HCT116 (cell line): ENCODE data around the gene CLCN4. TPM values are rescaled to one million over a fixed set of nuclear protein-coding genes. Genes with fewer than 3 reads are reported as not detected.

Experiments
- ATAC-seq: fragments of 200-7000 bp; cut with Tn5 transposase; 2 replicates; pipeline ENCODE4 v1.9.1; 2020; ENCODE audit warnings: mild to moderate bottlenecking, moderate library complexity
- BruUV-seq: library from RNA; stranded (reverse); fragments of 400-500 nt; replicated peaks from 2 replicates; lab custom pipeline; 2021; lab: Mats Ljungman, UMichigan
- CTCF ChIA-PET: fragments of 300-600 bp; sonication (Branson Sonifier 250); formaldehyde crosslinking; loops from one replicate; lab custom pipeline; 2021; ENCODE audit warnings: antibody characterized with exemption; lab: Charles Lee
- POLR2A ChIA-PET: fragments of 300-600, 350-600 bp; sonication (Branson Sonifier 250); formaldehyde crosslinking; loops from one replicate; lab custom pipeline; 2021; ENCODE audit warnings: antibody characterized with exemption; lab: Charles Lee
- RAD21 ChIA-PET, 2 experiments: fragments of 300-600 bp; sonication (Branson Sonifier 250); formaldehyde crosslinking; loops; one replicate each; lab custom pipeline; 2023; ENCODE audit warnings: low total read pairs in 2 of 2; ENCODE audit not compliant: uncharacterized antibody in 2 of 2, unreplicated experiment in 2 of 2, low non-redundant PET in 1 of 2; lab: Charles Lee
- DNase-seq: peaks from one replicate; pipeline ENCODE4 v3.0.0-alpha.2; 2010; ENCODE audit warnings: low read depth, low spot score
- H2AFZ ChIP-seq: fragments of 200-600 bp; shearing (Covaris generic), sonication (generic); 2 replicates; pipeline ENCODE4 v1.6.1; 2017; ENCODE audit warnings: low read depth, mixed run types, mixed read lengths, antibody characterized with exemption, low read length; ENCODE audit not compliant: poor library complexity, severe bottlenecking
- H3K27ac ChIP-seq: 2 replicates; pipeline ENCODE4 v1.5.1; 2012; ENCODE audit warnings: low read depth, low read length
- H3K27me3 ChIP-seq: fragments of 200-600 bp; sonication (generic); 2 replicates; pipeline ENCODE4 v1.6.1; 2016; ENCODE audit warnings: mixed run types, low read length, mixed read lengths; ENCODE audit not compliant: insufficient read depth
- H3K36me3 ChIP-seq, 2 experiments: fragments of 200-500 bp in 1 of 2; fragments of 200-600 bp in 1 of 2; sonication (Bioruptor generic) in 1 of 2; sonication (generic) in 1 of 2; 2 replicates each; pipeline versions ENCODE4 v1.5.1 to v1.6.1; 2014 to 2016; ENCODE audit warnings: low read length in 2 of 2, inconsistent platforms in 1 of 2, mixed read lengths in 1 of 2, mixed run types in 1 of 2; ENCODE audit not compliant: insufficient read depth in 2 of 2, control insufficient read depth in 1 of 2
- H3K4me1 ChIP-seq, 2 experiments: fragments of 200-600 bp in 1 of 2; sonication (generic) in 1 of 2; 2 replicates each; pipeline versions ENCODE4 v1.5.1 to v1.6.1; 2012 to 2017; ENCODE audit warnings: low read length in 2 of 2, inconsistent platforms in 1 of 2, mild to moderate bottlenecking in 1 of 2, mixed read lengths in 1 of 2, mixed run types in 1 of 2, moderate library complexity in 1 of 2; ENCODE audit not compliant: insufficient read depth in 2 of 2, control insufficient read depth in 1 of 2
- H3K4me2 ChIP-seq: fragments of 200-600 bp; sonication (generic); 2 replicates; pipeline ENCODE4 v1.6.1; 2017; ENCODE audit warnings: mixed run types, low read length, mixed read lengths
- H3K4me3 ChIP-seq, 2 experiments: fragments of 200-600 bp in 1 of 2; sonication (generic) in 1 of 2; replicated peaks in 1 of 2; 2 replicates each; pipeline ENCODE4 v1.5.1; 2011 to 2016; ENCODE audit warnings: low read length in 2 of 2, control low read depth in 1 of 2, low read depth in 1 of 2, mild to moderate bottlenecking in 1 of 2, mixed read lengths in 1 of 2, mixed run types in 1 of 2
- H3K79me2 ChIP-seq: fragments of 200-600 bp; sonication (generic); 2 replicates; pipeline ENCODE4 v1.6.1; 2017; ENCODE audit warnings: mild to moderate bottlenecking, mixed run types, low read length, moderate library complexity, mixed read lengths; ENCODE audit not compliant: insufficient read depth
- H3K9ac ChIP-seq: fragments of 200-600 bp; sonication (generic); 2 replicates; pipeline ENCODE4 v1.6.1; 2016; ENCODE audit warnings: low read length, mixed read lengths
- H3K9me2 ChIP-seq: fragments of 200-600 bp; sonication (generic), shearing (Covaris generic); 2 replicates; pipeline ENCODE4 v1.6.1; 2017; ENCODE audit warnings: mixed run types, mild to moderate bottlenecking, moderate library complexity; ENCODE audit not compliant: insufficient read depth
- H3K9me3 ChIP-seq, 2 experiments: fragments of 200-500 bp in 1 of 2; fragments of 200-600 bp in 1 of 2; sonication (Bioruptor generic) in 1 of 2; sonication (generic) in 1 of 2; 2 replicates each; pipeline ENCODE4 v1.6.1; 2014 to 2017; ENCODE audit warnings: low read length in 2 of 2, mixed read lengths in 2 of 2, inconsistent platforms in 1 of 2, low read depth in 1 of 2, mild to moderate bottlenecking in 1 of 2, mixed run types in 1 of 2, moderate library complexity in 1 of 2; ENCODE audit not compliant: control insufficient read depth in 1 of 2, insufficient read depth in 1 of 2
- H4K20me1 ChIP-seq: fragments of 200-600 bp; sonication (generic), shearing (Covaris generic); 2 replicates; pipeline ENCODE4 v1.6.1; 2017; ENCODE audit warnings: mixed run types, mild to moderate bottlenecking, moderate library complexity; ENCODE audit not compliant: insufficient read depth
- ATF3 ChIP-seq: IDR thresholded peaks from 2 replicates; pipeline ENCODE4 v1.6.1; 2012
- CBX3 ChIP-seq: IDR thresholded peaks from 2 replicates; pipeline ENCODE4 v1.6.1; 2012; ENCODE audit warnings: low read depth
- CTCF ChIP-seq, 3 experiments: fragments of 200-600 bp in 1 of 3; sonication (generic) in 1 of 3; IDR thresholded peaks in 2 of 3; conservative IDR thresholded peaks in 1 of 3; 2 replicates each; pipeline ENCODE4 v1.5.1; 2012 to 2017; ENCODE audit warnings: low read depth in 2 of 3, low read length in 2 of 3, antibody characterized with exemption in 1 of 3, borderline replicate concordance in 1 of 3, control low read depth in 1 of 3, mild to moderate bottlenecking in 1 of 3, mixed read lengths in 1 of 3, mixed run types in 1 of 3, moderate library complexity in 1 of 3; ENCODE audit not compliant: insufficient read depth in 1 of 3
- EZH2 ChIP-seq: fragments of 200-600 bp; sonication (generic); IDR thresholded peaks from 2 replicates; pipeline ENCODE4 v1.6.1; 2017; ENCODE audit warnings: antibody characterized with exemption, mixed run types
- EZH2phosphoT487 ChIP-seq: fragments of 200-600 bp; IDR thresholded peaks from 2 replicates; pipeline ENCODE4 v1.6.1; 2018; ENCODE audit warnings: antibody characterized with exemption, borderline replicate concordance
- FOSL1 ChIP-seq: IDR thresholded peaks from 2 replicates; pipeline ENCODE4 v1.6.1; 2012; ENCODE audit warnings: low read depth
- JUND ChIP-seq: IDR thresholded peaks from 2 replicates; pipeline ENCODE4 v1.6.1; 2012
- MAX ChIP-seq: IDR thresholded peaks from 2 replicates; pipeline ENCODE4 v1.6.1; 2012
- POLR2A ChIP-seq: IDR thresholded peaks from 2 replicates; pipeline ENCODE4 v1.7.0; 2011; ENCODE audit warnings: borderline replicate concordance; ENCODE audit not compliant: insufficient read depth, insufficient read length; ENCODE audit errors: extremely low read depth
- POLR2AphosphoS5 ChIP-seq: IDR thresholded peaks from 2 replicates; pipeline ENCODE4 v1.6.1; 2011; ENCODE audit warnings: mild to moderate bottlenecking, low read depth, low read length, moderate library complexity
- REST ChIP-seq: IDR thresholded peaks from 2 replicates; pipeline ENCODE4 v1.6.1; 2012; ENCODE audit warnings: low read depth
- SIN3A ChIP-seq: IDR thresholded peaks from 2 replicates; pipeline ENCODE4 v1.6.1; 2012; ENCODE audit warnings: low read depth
- SRF ChIP-seq: IDR thresholded peaks from 2 replicates; pipeline ENCODE4 v1.6.1; 2012; ENCODE audit warnings: low read depth
- TCF7L2 ChIP-seq: IDR thresholded peaks from 2 replicates; pipeline ENCODE4 v1.7.0; 2011; ENCODE audit warnings: borderline replicate concordance, inconsistent platforms; ENCODE audit not compliant: insufficient read depth, insufficient read length; ENCODE audit errors: extremely low read depth
- ZNF274 ChIP-seq: fragments of 200-500 bp; sonication (Bioruptor generic); IDR thresholded peaks from 2 replicates; pipeline ENCODE4 v1.6.1; 2014; ENCODE audit warnings: mild to moderate bottlenecking, low read depth, low read length, inconsistent platforms
- intact Hi-C: fragments of 100-400 bp; cut with micrococcal nuclease; formaldehyde crosslinking; loops from 2 replicates; pipeline ENCODE4 v1.10.0; 2022
- total RNA-seq: library from RNA; stranded (reverse); gene quantifications from one replicate; pipeline ENCODE4 v1.2.1, GENCODE V29; 2021; ENCODE audit not compliant: unreplicated experiment

The CLCN4 gene
- total RNA-seq, 1 experiment from 2014 or later = 3.1 TPM

GRCh38 chrX:10121787-10122186 lies 35.0 kb upstream of the CLCN4 start (continued):
- no peak for TF ChIP-seq REST
- TF ChIP-seq, all 23 proteins: peak for 0

GRCh38 chrX:10124506-10125247 lies 32.1 kb upstream of the CLCN4 start:
- Histone ChIP-seq H3K9me3 (peaks cover 5 to 11% of the 10 kb centered on the region in 2 experiments; a peak in 2 of 4 replicates), H3K4me3 (no peak overlapping the region), H3K27me3 (no peaks in the 10 kb centered on the region), H3K9me2 (no peaks in the 10 kb centered on the region), H4K20me1 (no peaks in the 10 kb centered on the region), H3K4me1 (no peaks in the 10 kb centered on the region), H3K79me2 (no peaks in the 10 kb centered on the region), H3K9ac (no peak overlapping the region), H3K27ac (no peak overlapping the region), H2AFZ (no peak overlapping the region), H3K4me2 (no peak overlapping the region), H3K36me3 (no peaks in the 10 kb centered on the region)
- BruUV-seq = no TSS peak
- ATAC-seq (no peak), DNase-seq (no peak)
- ChIA-PET CTCF (no interaction called here), RAD21 (no interaction called here), POLR2A (no interaction called here)
- intact Hi-C loops = no loop called here
- TF ChIP-seq CTCF (IDR thresholded peaks at IDR 0.05 in 2 of 3, conservative IDR thresholded peaks at IDR 0.05 in 1 of 3; ENCODE audit: borderline replicate concordance in 1 of 3, insufficient read depth in 1 of 3, low read depth in 2 of 3, low read length in 2 of 3) (no peak), TCF7L2 (no peak), ZNF274 (no peak), JUND (no peak), POLR2A (no peak), EZH2 (no peak), POLR2AphosphoS5 (no peak), ATF3 (no peak), REST (no peak), EZH2phosphoT487 (no peak), SIN3A (no peak), CBX3 (no peak), MAX (no peak), FOSL1 (no peak), SRF (no peak)
